Measurements from ENCODE around the gene C1orf74.
A peak's percentile ranks its signal among the peaks of the same experiment; 100 is the strongest.

C1orf74 gene

GRCh38 chr1:209790286-209791193 is 6.2 kb upstream of the C1orf74 start:
- no peak overlapping the region for H3K27ac Mint-ChIP-seq
- peaks cover 6% of the 10 kb centered on the region for H3K36me3 Mint-ChIP-seq
- no peak overlapping the region for H3K4me3 Mint-ChIP-seq
- ATAC-seq: no peak
- H3K27me3 Mint-ChIP-seq: peaks cover 24% of the 10 kb centered on the region
- H3K4me1 Mint-ChIP-seq: no peaks in the 10 kb centered on the region
- no peaks in the 10 kb centered on the region for H3K9me3 Mint-ChIP-seq

- Mint-ChIP-seq H3K4me3 (no peak overlapping the region), H3K4me1 (peaks cover 8% of the 10 kb centered on the region), H3K27me3 (peaks cover 18% of the 10 kb centered on the region), H3K9me3 (no peaks in the 10 kb centered on the region), H3K36me3 (no peaks in the 10 kb centered on the region), H3K27ac (no peak overlapping the region)
- ATAC-seq: no peak
Measured at GRCh38 chr1:209789245-209789644, 4.9 kb upstream of the C1orf74 start.

- Mint-ChIP-seq H3K27ac (no peak overlapping the region), H3K4me1 (peaks cover 20% of the 10 kb centered on the region), H3K9me3 (no peaks in the 10 kb centered on the region), H3K36me3 (peaks cover 2% of the 10 kb centered on the region), H3K4me3 (no peak overlapping the region), H3K27me3 (peaks cover 18% of the 10 kb centered on the region)
- no peak for ATAC-seq
Measured at GRCh38 chr1:209787551-209787950, 3.2 kb upstream of the C1orf74 start.

GRCh38 chr1:209786146-209786545 is 1.8 kb upstream of the C1orf74 start:
- ATAC-seq: no peak
- no peak overlapping the region for H3K27ac Mint-ChIP-seq

GRCh38 chr1:209785592-209785991 is 1.2 kb upstream of the C1orf74 start:
- Mint-ChIP-seq H3K27me3 (peaks cover 18% of the 10 kb centered on the region), H3K4me3 (no peak overlapping the region), H3K27ac (peak overlapping the region; percentile 93), H3K4me1 (peaks cover 20% of the 10 kb centered on the region), H3K36me3 (peaks cover 16% of the 10 kb centered on the region), H3K9me3 (no peaks in the 10 kb centered on the region)
- ATAC-seq: no peak

More at GRCh38 chr1:209786146-209786545, 1.8 kb upstream of the C1orf74 start:
- peaks cover 13% of the 10 kb centered on the region for H3K36me3 Mint-ChIP-seq
- peaks cover 18% of the 10 kb centered on the region for H3K27me3 Mint-ChIP-seq
- H3K9me3 Mint-ChIP-seq: no peaks in the 10 kb centered on the region
- H3K4me1 Mint-ChIP-seq: peaks cover 20% of the 10 kb centered on the region
- no peak overlapping the region for H3K4me3 Mint-ChIP-seq

GRCh38 chr1:209783386-209783785 is 973 bp downstream of the C1orf74 start:
- H3K9me3 Mint-ChIP-seq: no peaks in the 10 kb centered on the region
- peaks cover 38% of the 10 kb centered on the region for H3K36me3 Mint-ChIP-seq
- H3K4me1 Mint-ChIP-seq: peaks cover 20% of the 10 kb centered on the region
- peaks cover 18% of the 10 kb centered on the region for H3K27me3 Mint-ChIP-seq
- H3K4me3 Mint-ChIP-seq: peak overlapping the region; percentile 88
- H3K27ac Mint-ChIP-seq: peak overlapping the region; percentile 93
- no peak for ATAC-seq

- peaks cover 20% of the 10 kb centered on the region for H3K4me1 Mint-ChIP-seq
- no peak for ATAC-seq
- H3K4me3 Mint-ChIP-seq: no peak overlapping the region
- H3K36me3 Mint-ChIP-seq: peaks cover 60% of the 10 kb centered on the region
- no peaks in the 10 kb centered on the region for H3K27me3 Mint-ChIP-seq
- H3K9me3 Mint-ChIP-seq: no peaks in the 10 kb centered on the region
- H3K27ac Mint-ChIP-seq: peak overlapping the region; percentile 43
Measured at GRCh38 chr1:209780268-209780667, 4.1 kb downstream of the C1orf74 start.

GRCh38 chr1:209778102-209778501 is 6.3 kb downstream of the C1orf74 start:
- H3K4me1 Mint-ChIP-seq: peaks cover under 1% of the 10 kb centered on the region
- ATAC-seq: no peak
- H3K27me3 Mint-ChIP-seq: no peaks in the 10 kb centered on the region
- peaks cover 73% of the 10 kb centered on the region for H3K36me3 Mint-ChIP-seq
- H3K27ac Mint-ChIP-seq: no peak overlapping the region
- H3K4me3 Mint-ChIP-seq: no peak overlapping the region
- no peaks in the 10 kb centered on the region for H3K9me3 Mint-ChIP-seq

GRCh38 chr1:209777587-209777986 is 6.8 kb downstream of the C1orf74 start:
- no peak overlapping the region for H3K4me3 Mint-ChIP-seq
- no peaks in the 10 kb centered on the region for H3K9me3 Mint-ChIP-seq
- ATAC-seq: no peak
- H3K4me1 Mint-ChIP-seq: no peaks in the 10 kb centered on the region
- peaks cover 75% of the 10 kb centered on the region for H3K36me3 Mint-ChIP-seq
- no peak overlapping the region for H3K27ac Mint-ChIP-seq
- no peaks in the 10 kb centered on the region for H3K27me3 Mint-ChIP-seq

GRCh38 chr1:209775678-209776077 is 8.7 kb downstream of the C1orf74 start:
- no peak overlapping the region for H3K4me3 Mint-ChIP-seq
- H3K27me3 Mint-ChIP-seq: no peaks in the 10 kb centered on the region
- no peaks in the 10 kb centered on the region for H3K4me1 Mint-ChIP-seq
- peaks cover 62% of the 10 kb centered on the region for H3K36me3 Mint-ChIP-seq
- H3K9me3 Mint-ChIP-seq: no peaks in the 10 kb centered on the region
- H3K27ac Mint-ChIP-seq: no peak overlapping the region
- no peak for ATAC-seq

- no peaks in the 10 kb centered on the region for H3K4me1 Mint-ChIP-seq
- peak overlapping the region; percentile 34 for H3K4me3 Mint-ChIP-seq
- H3K27ac Mint-ChIP-seq: no peak overlapping the region
- H3K36me3 Mint-ChIP-seq: peaks cover 52% of the 10 kb centered on the region
- peak; percentile 72 for ATAC-seq
- no peaks in the 10 kb centered on the region for H3K27me3 Mint-ChIP-seq
- H3K9me3 Mint-ChIP-seq: no peaks in the 10 kb centered on the region
Measured at GRCh38 chr1:209774592-209774991, 9.8 kb downstream of the C1orf74 start.

- no peak for ATAC-seq
- Mint-ChIP-seq H3K36me3 (peaks cover 35% of the 10 kb centered on the region), H3K4me1 (no peaks in the 10 kb centered on the region), H3K4me3 (no peak overlapping the region), H3K27ac (no peak overlapping the region), H3K9me3 (no peaks in the 10 kb centered on the region), H3K27me3 (no peaks in the 10 kb centered on the region)
Measured at GRCh38 chr1:209772126-209772525, 12.2 kb downstream of the C1orf74 start.

- ATAC-seq: no peak
- Mint-ChIP-seq H3K9me3 (no peaks in the 10 kb centered on the region), H3K36me3 (peaks cover 44% of the 10 kb centered on the region), H3K4me3 (no peak overlapping the region), H3K27me3 (no peaks in the 10 kb centered on the region), H3K27ac (no peak overlapping the region), H3K4me1 (peaks cover 13% of the 10 kb centered on the region)
Measured at GRCh38 chr1:209770636-209771415, 13.5 kb downstream of the C1orf74 start.

GRCh38 chr1:209769971-209770370 is 14.4 kb downstream of the C1orf74 start:
- H3K9me3 Mint-ChIP-seq: no peaks in the 10 kb centered on the region
- H3K4me3 Mint-ChIP-seq: no peak overlapping the region
- no peaks in the 10 kb centered on the region for H3K27me3 Mint-ChIP-seq
- peaks cover 19% of the 10 kb centered on the region for H3K4me1 Mint-ChIP-seq
- peaks cover 43% of the 10 kb centered on the region for H3K36me3 Mint-ChIP-seq
- ATAC-seq: no peak
- H3K27ac Mint-ChIP-seq: no peak overlapping the region

- H3K36me3 Mint-ChIP-seq: peaks cover 42% of the 10 kb centered on the region
- no peak overlapping the region for H3K27ac Mint-ChIP-seq
- peaks cover 23% of the 10 kb centered on the region for H3K4me1 Mint-ChIP-seq
- peak; percentile 75 for ATAC-seq
- H3K9me3 Mint-ChIP-seq: no peaks in the 10 kb centered on the region
- H3K4me3 Mint-ChIP-seq: no peak overlapping the region
- H3K27me3 Mint-ChIP-seq: no peaks in the 10 kb centered on the region
Measured at GRCh38 chr1:209769171-209769904, 15.0 kb downstream of the C1orf74 start.

Data from stimulated activated memory B cell treated with anti-CD40 and anti-IgM and Interleukin-4, amounts not matched to agents 10 μg/mL and 1 μg/mL and 100 μg/mL, for 72 hours (primary cell).